Fibroblast of the aortic adventitia (primary cell): ENCODE results near the gene MTFR1L. TPM values are rescaled to one million over a fixed set of nuclear protein-coding genes. Genes with fewer than 3 reads are reported as not detected.
A peak's percentile ranks its signal among the peaks of the same experiment; 100 is the strongest.

Experiments
- DNase-seq: peaks from one replicate; pipeline ENCODE4 v3.0.0-alpha.2; 2010; ENCODE audit warnings: low read depth
- H3K4me3 ChIP-seq: 2 replicates; pipeline ENCODE4 v1.5.1; 2011; ENCODE audit warnings: low read depth, mild to moderate bottlenecking, control low read depth, low read length, moderate library complexity
- total RNA-seq: library from RNA; depleted of rRNA; stranded (reverse); fragments of >200 nt; gene quantifications from 2 replicates; pipeline ENCODE4 v1.2.3, GENCODE V29; 2012; ENCODE audit warnings: low replicate concordance
- TF ChIP-seq, protein P1 (sequence below): IDR thresholded peaks from 2 replicates; pipeline ENCODE4 v1.5.1; 2011; ENCODE audit warnings: mild to moderate bottlenecking, low read length, control low read depth, inconsistent platforms; ENCODE audit not compliant: insufficient read depth

Gene MTFR1L
- total RNA-seq, 1 donor = 44.6 TPM

DNA sequence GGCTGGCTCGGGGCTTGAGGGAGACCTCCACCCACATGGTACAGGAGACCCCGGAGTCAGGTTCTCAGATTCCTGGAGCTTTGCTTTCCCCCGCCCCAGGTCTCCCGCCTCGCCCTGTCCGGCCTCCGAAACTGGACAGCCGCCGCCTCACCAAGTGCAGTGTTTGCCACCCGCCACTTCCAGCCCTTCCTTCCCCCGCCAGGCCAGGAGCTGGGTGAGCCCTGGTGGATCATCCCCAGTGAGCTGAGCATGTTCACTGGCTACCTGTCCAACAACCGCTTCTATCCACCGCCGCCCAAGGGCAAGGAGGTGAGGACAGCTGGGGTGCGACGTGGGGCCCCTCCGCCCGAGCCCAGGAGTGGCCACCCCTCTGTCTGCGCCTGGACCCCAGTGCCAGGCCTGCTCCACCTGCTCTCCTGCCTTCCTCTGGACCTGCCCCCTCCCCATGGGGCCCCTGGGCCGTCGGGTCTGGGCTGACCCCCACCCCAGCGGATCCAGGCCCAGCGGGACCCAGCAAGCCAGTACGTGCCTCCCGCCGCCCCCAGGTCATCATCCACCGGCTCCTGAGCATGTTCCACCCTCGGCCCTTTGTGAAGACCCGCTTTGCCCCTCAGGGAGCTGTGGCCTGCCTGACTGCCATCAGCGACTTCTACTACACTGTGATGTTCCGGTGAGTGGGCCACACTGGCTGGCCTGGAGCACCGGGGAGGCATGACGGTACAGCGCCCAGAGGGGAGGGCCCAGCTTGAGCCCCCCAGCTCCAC is 11.1 kb upstream of the MTFR1L start:
- DNase-seq = no peak
- TF ChIP-seq, protein P1, sequence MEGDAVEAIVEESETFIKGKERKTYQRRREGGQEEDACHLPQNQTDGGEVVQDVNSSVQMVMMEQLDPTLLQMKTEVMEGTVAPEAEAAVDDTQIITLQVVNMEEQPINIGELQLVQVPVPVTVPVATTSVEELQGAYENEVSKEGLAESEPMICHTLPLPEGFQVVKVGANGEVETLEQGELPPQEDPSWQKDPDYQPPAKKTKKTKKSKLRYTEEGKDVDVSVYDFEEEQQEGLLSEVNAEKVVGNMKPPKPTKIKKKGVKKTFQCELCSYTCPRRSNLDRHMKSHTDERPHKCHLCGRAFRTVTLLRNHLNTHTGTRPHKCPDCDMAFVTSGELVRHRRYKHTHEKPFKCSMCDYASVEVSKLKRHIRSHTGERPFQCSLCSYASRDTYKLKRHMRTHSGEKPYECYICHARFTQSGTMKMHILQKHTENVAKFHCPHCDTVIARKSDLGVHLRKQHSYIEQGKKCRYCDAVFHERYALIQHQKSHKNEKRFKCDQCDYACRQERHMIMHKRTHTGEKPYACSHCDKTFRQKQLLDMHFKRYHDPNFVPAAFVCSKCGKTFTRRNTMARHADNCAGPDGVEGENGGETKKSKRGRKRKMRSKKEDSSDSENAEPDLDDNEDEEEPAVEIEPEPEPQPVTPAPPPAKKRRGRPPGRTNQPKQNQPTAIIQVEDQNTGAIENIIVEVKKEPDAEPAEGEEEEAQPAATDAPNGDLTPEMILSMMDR = no peak
- H3K4me3 ChIP-seq = no peak overlapping the region

DNA sequence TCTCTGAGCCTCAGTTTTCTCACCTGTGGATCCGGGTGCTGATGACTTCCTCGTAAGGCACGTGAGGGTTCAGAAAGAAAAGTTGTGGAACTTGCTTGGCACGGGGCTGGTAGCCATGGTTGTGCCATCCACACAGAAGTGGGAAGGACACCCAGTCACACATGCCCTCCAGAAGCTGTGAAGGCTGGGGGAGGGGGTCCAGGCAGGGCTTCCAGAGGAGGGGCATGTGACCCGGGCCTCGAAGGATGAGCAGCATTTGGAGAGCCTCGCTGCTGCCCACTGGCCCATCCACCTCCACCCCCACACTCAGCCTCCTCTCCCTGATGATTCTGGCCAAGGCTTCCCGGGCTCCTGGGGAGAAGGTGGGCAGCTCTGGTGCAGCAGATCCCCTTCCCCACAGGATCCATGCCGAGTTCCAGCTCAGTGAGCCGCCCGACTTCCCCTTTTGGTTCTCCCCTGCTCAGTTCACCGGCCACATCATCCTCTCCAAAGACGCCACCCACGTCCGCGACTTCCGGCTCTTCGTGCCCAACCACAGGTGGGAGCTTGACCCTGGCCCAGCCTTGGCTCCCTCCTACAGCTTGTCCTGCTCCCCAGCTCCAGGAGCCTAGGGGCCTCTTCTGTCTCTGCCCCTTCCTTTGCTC is 10.3 kb upstream of the MTFR1L start:
- no peak for DNase-seq
- TF ChIP-seq, protein P1 = no peak
- no peak overlapping the region for H3K4me3 ChIP-seq

DNA sequence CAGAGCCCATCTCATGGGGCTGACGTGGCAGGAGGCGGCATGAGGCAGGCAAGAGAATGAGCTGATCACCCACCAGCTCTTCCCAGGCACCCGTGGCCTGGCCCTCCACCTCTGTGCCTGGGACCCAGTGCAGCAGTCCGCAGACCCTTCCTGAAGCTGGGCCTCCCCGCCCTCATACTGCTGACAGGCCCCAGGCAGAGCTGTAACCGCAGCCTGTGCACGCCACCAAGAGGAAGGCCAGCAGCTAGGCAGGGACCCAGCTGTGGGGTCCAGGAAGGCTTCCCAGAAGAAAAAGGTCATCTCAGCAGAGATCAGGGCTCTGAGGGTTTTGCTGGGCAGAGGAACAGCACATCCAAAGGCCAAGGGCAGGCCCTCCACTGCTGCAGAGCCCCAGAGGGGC is 9.8 kb upstream of the MTFR1L start:
- H3K4me3 ChIP-seq = no peak overlapping the region
- DNase-seq = no peak
- TF ChIP-seq, protein P1 = no peak

DNA sequence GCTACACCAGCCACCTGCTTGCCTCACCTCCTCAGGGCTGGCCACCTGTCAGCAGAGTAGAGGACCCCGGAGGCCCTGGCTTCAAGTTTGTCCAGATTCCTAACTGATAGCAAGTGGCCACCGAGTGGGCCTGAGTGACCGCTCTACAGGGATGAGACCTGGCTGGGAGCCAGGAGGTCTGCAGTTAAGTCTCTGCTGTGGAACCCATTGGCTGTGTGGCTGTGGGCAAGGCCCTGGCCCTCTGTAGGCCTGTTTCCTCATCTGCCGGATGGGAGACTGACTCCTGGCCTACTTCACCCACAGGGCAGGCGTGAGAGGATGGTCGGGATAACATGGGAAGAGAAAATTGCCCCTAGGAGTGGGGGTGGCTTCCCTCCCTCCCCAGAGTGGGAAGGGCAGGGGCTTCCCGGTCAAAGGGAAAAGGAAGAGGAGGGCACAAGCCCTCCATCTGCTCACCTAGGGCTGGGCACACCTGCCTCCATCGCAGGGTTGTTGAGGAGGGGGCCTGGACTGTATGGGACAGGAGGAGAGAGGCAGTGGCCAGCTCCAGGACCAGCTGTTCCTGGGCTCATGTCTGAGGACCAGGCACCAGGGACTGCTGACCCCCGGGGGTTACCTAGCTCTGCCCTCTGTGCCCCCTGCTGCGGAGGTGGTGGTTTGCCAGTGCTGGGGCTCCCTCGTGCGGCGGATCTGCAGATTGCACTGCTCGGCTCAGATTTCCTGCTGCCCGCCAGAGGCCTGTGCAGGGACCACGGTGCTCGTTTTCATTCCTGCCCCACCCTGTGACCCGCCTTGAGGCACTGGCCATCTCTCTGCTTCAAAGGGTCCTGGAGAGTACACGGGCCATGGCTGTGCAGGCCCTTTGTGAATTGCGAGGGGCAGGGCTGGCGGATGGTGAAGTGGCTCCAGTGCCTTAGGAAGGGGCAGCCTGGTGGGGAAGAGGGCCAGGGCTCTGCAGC is 9.1 kb upstream of the MTFR1L start:
- peak; percentile 51 for DNase-seq
- no peak overlapping the region for H3K4me3 ChIP-seq
- TF ChIP-seq, protein P1 = peak; percentile 92

DNA sequence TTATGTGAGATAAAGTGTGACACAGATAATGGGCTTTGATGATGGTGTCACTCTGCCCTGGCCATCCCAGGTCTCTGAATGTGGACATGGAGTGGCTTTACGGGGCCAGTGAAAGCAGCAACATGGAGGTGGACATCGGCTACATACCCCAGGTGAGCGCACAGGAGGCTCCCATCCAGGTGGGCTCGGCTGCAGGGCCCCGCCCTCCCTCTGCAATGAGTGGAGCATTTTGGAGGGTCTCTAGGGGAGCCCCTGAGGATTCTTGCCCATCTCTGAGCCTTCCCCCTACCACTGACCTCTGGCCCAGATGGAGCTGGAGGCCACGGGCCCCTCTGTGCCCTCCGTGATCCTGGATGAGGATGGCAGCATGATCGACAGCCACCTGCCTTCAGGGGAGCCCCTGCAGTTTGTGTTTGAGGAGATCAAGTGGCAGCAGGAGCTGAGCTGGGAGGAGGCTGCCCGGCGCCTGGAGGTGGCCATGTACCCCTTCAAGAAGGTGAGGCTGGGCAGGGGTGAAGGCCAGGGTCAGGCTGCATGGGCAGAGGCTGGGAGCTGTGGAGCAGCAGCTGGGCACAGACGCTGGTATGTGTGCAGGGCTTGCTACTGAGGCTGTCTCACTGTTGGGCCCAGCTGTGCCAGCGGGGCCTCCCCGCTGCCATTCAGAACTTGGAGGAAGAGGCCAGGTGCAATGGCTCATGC is 8.2 kb upstream of the MTFR1L start:
- no peak overlapping the region for H3K4me3 ChIP-seq
- no peak for DNase-seq
- TF ChIP-seq, protein P1 = no peak
